ENCODE results near the gene BMP8A. TPM values are rescaled to one million over a fixed set of nuclear protein-coding genes. Genes with fewer than 3 reads are reported as not detected.
"Not testable (repeated sequence)": the region's sequence is repeated elsewhere in the genome, so short reads cannot be mapped to it uniquely, and the experiment has no call there.

BMP8A gene
- total RNA-seq, 1 donor from 2014 or later, result not detected

GRCh38 chr1:39508266-39508665, 16.8 kb downstream of the BMP8A start:
- ATAC-seq, result no peak

DNA sequence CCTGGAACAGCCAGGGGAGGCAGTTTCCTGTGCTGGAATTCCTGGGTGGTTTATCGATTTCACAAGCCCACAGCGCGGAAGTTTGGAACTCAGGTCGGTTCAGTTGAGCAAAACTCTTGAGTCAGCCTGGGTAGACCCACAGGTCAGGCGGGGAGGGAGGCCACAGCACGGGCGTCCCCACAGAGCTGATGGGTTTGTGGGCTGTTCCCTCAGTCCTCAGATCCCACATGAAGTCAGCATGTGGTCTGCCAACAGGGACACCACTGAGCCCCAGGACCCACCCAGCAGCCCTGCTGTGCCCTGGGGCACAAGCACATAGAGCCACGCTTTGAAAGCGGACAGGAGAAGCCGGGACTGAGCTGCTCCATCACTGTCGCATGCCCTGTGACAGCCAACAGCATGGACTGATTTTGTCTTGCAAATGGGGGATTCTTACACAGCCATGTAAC, 17.4 kb downstream of the BMP8A start:
- ATAC-seq, result no peak

GRCh38 chr1:39509360-39510009, 18.0 kb downstream of the BMP8A start:
- peak; percentile 21 for ATAC-seq

GRCh38 chr1:39510570-39511186, 19.2 kb downstream of the BMP8A start:
- ATAC-seq, result not testable (repeated sequence)

DNA sequence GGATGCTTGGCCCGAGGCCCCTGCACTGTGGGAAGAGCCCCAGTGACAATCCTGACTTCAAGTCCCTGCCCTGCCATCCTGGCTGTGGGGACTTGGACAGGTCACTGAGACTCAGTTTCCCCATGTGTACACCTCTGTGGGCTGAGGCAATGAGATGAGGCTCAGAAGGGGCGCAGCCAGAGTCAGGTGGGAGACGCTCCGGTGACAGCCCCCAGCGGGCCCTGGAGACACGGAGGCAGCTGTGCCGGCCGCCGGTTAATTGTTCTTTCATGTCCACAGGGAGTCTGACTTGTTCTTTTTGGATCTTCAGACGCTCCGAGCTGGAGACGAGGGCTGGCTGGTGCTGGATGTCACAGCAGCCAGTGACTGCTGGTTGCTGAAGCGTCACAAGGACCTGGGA, 20.0 kb downstream of the BMP8A start:
- ATAC-seq, result not testable (repeated sequence)

GRCh38 chr1:39512234-39512847, 20.9 kb downstream of the BMP8A start:
- ATAC-seq, result peak; percentile 47

- peak; percentile 54 for ATAC-seq
These were observed 23.3 kb downstream of the BMP8A start for GRCh38 chr1:39514710-39515124.

- peak; percentile 7 for ATAC-seq
These were observed 24.0 kb downstream of the BMP8A start for GRCh38 chr1:39515131-39516086.

- not testable (repeated sequence) for ATAC-seq
These were observed 25.4 kb downstream of the BMP8A start for GRCh38 chr1:39516841-39517240.

DNA sequence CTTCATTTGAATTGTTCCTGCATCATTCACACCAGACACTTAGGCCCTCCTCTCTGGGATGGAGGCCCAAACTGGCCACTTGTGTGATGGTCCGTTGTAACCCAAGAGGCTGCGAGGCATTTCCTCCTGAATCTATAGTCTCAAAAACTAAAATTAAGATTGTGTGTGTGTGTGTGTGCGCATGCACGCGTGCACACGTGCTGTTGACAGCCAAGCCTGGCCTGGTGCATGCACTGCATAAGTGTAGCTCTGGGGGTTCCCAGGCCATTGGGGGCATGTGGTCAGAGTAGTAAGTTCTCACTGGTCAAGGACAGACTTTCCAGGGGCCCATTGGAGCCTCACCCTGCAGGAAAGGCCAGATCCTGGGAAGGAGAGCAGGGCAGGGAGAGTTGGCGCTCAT, 26.5 kb downstream of the BMP8A start:
- ATAC-seq, result not testable (repeated sequence)

DNA sequence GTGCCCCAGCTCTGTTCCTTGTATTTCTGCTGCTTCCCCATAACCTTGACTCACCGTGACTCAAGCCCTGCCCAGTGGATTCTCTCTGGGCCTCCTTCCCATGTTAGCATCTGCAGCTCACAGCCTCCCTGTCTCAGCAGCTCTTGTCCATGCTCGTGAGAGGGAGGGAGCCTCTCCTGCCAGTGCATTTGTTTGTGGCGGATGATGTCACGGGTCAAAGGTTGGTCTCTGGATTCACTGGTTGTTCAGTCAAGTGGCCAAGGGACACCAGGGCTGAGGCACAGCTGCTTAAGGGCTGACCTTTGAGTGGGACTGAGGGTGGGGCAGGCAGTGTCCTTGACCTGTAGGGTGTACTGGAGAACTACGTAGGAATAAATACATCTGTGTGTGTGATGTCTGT, 27.9 kb downstream of the BMP8A start:
- ATAC-seq, result not testable (repeated sequence)

GRCh38 chr1:39522221-39522620, 30.8 kb downstream of the BMP8A start:
- ATAC-seq, result not testable (repeated sequence)

DNA sequence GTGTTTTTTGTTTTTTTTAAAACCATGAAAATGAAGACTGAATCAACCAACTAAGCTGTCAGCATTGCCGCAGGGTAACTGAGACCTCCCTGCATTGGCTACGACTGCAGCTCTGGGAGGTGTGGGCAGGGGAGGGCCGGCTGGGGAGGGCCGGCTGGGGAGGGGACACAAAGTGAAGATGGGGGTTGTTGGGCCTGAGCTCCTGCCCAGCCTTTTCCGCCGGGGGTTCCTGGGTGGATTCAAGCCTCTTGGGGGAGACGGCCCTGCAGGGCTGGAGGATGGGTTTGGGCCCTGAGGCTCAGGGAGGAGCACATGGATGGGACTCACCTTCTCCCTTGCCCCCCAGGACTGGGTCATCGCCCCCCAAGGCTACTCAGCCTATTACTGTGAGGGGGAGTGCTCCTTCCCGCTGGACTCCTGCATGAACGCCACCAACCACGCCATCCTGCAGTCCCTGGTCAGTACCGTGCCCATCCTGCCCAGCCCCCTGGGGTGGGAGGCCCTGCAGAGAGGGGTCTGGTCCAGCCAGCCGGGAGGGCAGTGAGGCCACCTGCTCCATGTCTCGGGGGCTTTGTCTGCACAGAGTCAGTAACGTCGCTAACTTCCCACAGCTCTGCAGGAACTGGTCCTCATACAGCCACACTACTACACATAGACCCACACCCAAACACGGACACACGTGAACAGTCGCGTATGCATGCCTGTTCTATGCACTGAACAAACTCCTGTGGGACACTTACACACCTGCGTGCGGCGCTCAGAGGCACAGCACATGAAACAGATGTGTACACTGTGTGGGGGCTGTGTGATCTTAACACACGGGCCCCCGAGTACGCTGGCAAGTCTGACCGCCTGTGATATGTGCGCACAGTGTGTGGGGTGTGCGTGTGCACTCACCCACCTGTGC, 31.5 kb downstream of the BMP8A start:
- no peak for ATAC-seq

GRCh38 chr1:39524171-39524570, 32.7 kb downstream of the BMP8A start:
- no peak for ATAC-seq

DNA sequence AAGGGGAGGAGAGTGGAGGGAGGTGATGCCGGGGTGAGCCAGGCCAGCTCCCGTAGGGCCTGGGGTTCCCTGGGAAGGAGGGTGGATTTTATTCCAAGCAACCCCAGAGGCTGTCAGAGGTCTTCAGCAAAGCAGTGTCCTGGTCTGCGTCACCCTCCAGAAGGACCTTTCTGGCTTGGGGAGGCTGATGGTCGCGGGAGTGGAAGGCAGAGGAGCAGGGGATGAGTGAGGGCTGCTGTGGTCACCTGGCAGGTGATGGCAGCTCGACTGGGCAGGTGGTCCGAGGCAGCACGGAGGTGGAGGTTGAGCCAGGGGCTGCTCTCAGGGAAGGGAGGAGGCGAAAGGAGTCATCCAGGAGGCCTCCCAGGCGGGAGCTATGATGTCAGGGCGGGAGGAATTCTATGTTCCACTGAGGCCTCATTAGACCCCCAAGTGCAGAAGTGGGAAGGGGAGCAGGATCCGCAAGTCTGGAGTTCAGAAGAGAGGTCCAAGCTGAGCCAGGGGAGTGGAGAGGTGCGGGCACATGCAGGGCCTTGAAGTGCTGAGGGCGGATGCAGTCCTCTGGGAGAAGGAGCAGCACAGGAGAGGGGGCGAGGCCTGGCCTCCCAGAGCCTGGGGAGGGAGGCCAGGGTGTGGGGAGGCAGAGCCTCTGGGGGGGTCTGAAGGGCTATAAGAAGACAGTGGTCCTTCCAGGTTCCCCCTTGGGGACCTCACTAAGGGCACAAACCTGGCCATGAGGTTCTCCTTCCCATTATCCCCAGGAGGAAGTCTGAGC, 33.3 kb downstream of the BMP8A start:
- peak; percentile 8 for ATAC-seq

GRCh38 chr1:39525366-39526165, 34.1 kb downstream of the BMP8A start:
- ATAC-seq, result no peak

DNA sequence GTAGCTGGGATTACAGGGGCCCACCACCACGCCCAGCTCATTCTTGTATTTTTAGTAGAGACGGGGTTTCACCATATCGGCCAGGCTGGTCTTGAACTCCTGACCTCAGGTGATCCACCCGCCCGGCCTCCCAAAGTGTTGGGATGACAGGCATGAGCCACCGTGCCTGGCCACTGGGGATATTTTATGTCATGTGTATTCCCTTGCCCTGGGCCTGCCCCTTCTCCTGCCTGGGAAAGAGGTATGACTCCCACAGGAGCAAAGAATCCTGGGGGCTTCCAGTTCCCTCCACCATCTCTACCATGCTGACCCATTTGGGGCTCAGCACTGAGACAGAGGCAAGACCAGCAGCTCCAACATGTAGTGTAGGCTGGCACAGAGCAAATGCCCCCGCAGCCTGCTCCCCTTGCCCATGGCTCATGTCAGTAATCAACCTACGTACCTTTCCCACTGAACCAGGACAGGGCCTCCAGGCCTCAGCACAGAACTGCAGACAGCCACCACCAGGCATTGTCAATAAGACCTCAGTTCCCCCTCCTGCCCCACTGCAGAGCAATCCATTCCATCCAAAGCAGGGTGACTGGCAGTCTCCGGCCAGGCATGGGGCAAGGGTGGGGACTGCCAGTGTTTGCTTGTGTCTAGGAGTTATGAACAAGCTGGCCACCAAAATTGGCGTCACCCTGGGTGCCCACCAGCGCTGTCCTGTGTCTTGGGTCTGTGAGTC, 35.2 kb downstream of the BMP8A start:
- ATAC-seq, result no peak

DNA sequence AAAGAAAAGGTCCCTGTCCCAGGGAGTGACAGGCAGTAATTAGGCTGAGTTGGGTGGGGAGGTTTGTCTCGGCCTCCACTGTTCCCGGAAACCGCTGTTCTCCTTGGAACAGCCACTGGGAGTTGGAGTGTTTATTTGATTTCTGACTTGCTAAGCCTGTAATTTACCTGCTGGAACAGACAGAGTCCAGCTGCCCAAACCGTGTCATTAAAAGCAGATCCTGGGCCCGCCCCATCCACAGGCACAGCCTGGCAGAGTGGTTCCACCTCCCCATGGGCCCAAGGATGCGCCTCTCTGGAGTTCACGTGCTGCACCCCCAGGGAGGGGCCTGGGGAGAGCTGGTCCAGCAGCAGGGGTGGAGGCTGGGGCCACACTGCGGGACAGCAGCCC, 35.7 kb downstream of the BMP8A start:
- not testable (repeated sequence) for ATAC-seq

DNA sequence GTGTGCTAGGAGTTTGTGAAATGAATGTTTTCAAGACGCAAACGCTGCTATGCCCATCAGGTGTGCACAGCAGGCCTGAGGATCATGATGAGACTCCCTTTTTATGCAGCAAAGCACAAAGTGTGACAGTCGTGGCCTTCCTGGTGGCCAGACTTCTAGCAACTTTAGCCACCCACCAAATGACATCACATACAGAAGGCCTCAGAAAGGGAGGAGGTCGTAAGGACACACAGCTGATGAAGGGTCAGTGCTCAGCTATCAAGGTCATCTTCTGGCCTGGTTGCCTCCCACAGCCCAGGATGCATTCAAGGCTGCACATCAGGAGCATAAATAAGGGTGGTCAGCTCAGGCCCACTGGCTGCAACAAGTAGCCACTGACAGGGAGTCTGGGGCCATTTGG, 36.6 kb downstream of the BMP8A start:
- no peak for ATAC-seq

Data from esophagus mucosa (tissue), 1 donor.